ENCODE measurements around the gene HAL. TPM values are rescaled to one million over a fixed set of nuclear protein-coding genes. Genes with fewer than 3 reads are reported as not detected.

HAL gene
- total and polyA plus RNA-seq, 4 donors = 62.4 to 174 (median 119) TPM

- TF ChIP-seq MAX (IDR thresholded peaks at IDR 0.05) (no peak), EGR1 (IDR thresholded peaks at IDR 0.05; ENCODE audit: low read depth in 2 of 2) (no peak)
Measured at GRCh38 chr12:95986635-95987570, 9.2 kb downstream of the HAL start (continued).

GRCh38 chr12:95984682-95985081 is 11.5 kb downstream of the HAL start:
- H3K9me3 ChIP-seq (ENCODE audit: control insufficient read depth in 4 of 4, low read length in 3 of 4) = no peaks in the 10 kb centered on the region
- 36% methylated on average over 1 of the region's 1 CpG for WGBS
- peaks cover 0 to 12% (median 9%) of the 10 kb centered on the region in 4 donors for H3K4me1 ChIP-seq (ENCODE audit: control insufficient read depth in 4 of 4, insufficient read depth in 4 of 4, low read length in 3 of 4)
- H3K4me3 ChIP-seq (ENCODE audit: low read depth in 1 of 3, low read length in 3 of 3) = no peak overlapping the region
- H3K27me3 ChIP-seq (ENCODE audit: control insufficient read depth in 4 of 4, insufficient read depth in 4 of 4, low read length in 3 of 4) = no peaks in the 10 kb centered on the region
- peaks cover 2 to 54% (median 35%) of the 10 kb centered on the region in 4 donors for H3K36me3 ChIP-seq (ENCODE audit: control insufficient read depth in 4 of 4, insufficient read depth in 3 of 4, low read depth in 1 of 4, low read length in 3 of 4)
- H3K9ac ChIP-seq (ENCODE audit: low read depth in 1 of 2, low read length in 2 of 2) = no peak overlapping the region
- DNase-seq (ENCODE audit: low spot score) = no peak
- peak; percentile 7 to 17 for TF ChIP-seq RAD21 (IDR thresholded peaks at IDR 0.05)
- TF ChIP-seq SP1 (IDR thresholded peaks at IDR 0.05) = no peak
- peak; percentile 30 to 76 for TF ChIP-seq RXRA (IDR thresholded peaks at IDR 0.05)
- peak; percentile 32 for TF ChIP-seq ZBTB33 (IDR thresholded peaks at IDR 0.05)
- TF ChIP-seq GABPA (IDR thresholded peaks at IDR 0.05 in 1 of 2, conservative IDR thresholded peaks at IDR 0.05 in 1 of 2) = peak in 1 of 2 donors; percentile 19
- peak; percentile 23 for TF ChIP-seq YY1 (IDR thresholded peaks at IDR 0.05)
- TF ChIP-seq FOXA1 (IDR thresholded peaks at IDR 0.05) = no peak
- TF ChIP-seq ATF3 (IDR thresholded peaks at IDR 0.05) = peak; percentile 24
- no peak for TF ChIP-seq NR2F2 (IDR thresholded peaks at IDR 0.05)
- TF ChIP-seq HNF4A (conservative IDR thresholded peaks at IDR 0.05) = peak; percentile 48 to 60
- peak in 1 of 2 donors; percentile 38 for TF ChIP-seq JUND (IDR thresholded peaks at IDR 0.05)
- no peak for TF ChIP-seq CTCF (IDR thresholded peaks at IDR 0.05; ENCODE audit: low read depth, low read length, missing input control)
- peak; percentile 51 for TF ChIP-seq FOXA2 (IDR thresholded peaks at IDR 0.05)
- H3K27ac ChIP-seq (ENCODE audit: low read depth in 1 of 2, low read length in 2 of 2) = peak overlapping the region in 1 of 2 donors; percentile 57

GRCh38 chr12:95982602-95983001 is 13.5 kb downstream of the HAL start:
- peaks cover 2 to 47% (median 35%) of the 10 kb centered on the region in 4 donors for H3K36me3 ChIP-seq (ENCODE audit: control insufficient read depth in 4 of 4, insufficient read depth in 3 of 4, low read depth in 1 of 4, low read length in 3 of 4)

More at GRCh38 chr12:95982602-95983001, 13.5 kb downstream of the HAL start:
- TF ChIP-seq FOXA1 (IDR thresholded peaks at IDR 0.05) = no peak
- peaks cover 0 to 13% (median 11%) of the 10 kb centered on the region in 4 donors for H3K4me1 ChIP-seq (ENCODE audit: control insufficient read depth in 4 of 4, insufficient read depth in 4 of 4, low read length in 3 of 4)
- H3K9me3 ChIP-seq (ENCODE audit: control insufficient read depth in 4 of 4, low read length in 3 of 4) = no peaks in the 10 kb centered on the region
- no peak overlapping the region for H3K27ac ChIP-seq (ENCODE audit: low read depth in 1 of 2, low read length in 2 of 2)
- no peak overlapping the region for H3K4me3 ChIP-seq (ENCODE audit: low read depth in 1 of 3, low read length in 3 of 3)
- 88% methylated on average over 1 of the region's 1 CpG for WGBS
- DNase-seq (ENCODE audit: low spot score) = no peak
- no peak overlapping the region for H3K9ac ChIP-seq (ENCODE audit: low read depth in 1 of 2, low read length in 2 of 2)
- no peaks in the 10 kb centered on the region for H3K27me3 ChIP-seq (ENCODE audit: control insufficient read depth in 4 of 4, insufficient read depth in 4 of 4, low read length in 3 of 4)
